ENCODE data around the gene ZNF74.
A peak's percentile ranks its signal among the peaks of the same experiment; 100 is the strongest.

Gene ZNF74

DNA sequence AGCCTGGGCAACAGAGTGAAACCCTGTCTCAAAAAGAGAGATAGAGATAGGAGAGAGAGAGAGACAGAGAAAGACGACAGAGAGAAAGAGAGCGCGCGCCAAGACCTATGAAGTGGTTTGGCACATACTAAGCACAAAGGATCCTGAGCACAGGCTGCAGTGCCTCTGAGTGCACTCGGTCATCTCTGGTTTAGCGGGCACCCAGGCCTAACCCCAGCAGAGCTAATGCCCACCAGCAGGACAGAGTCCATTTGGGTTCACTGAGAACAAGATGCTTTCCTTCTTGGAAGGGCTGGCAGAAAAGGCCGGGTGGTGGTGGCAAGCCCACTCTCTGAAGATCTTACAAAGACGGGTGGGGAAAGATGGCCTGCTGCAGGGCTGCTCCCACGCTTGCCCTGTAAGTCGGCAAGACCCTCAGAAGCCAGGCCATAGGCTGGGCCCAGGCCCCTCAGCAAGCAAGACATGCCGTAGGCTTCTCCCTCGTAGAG, 40.4 kb downstream of the ZNF74 start:
- no peak for DNase-seq

DNA sequence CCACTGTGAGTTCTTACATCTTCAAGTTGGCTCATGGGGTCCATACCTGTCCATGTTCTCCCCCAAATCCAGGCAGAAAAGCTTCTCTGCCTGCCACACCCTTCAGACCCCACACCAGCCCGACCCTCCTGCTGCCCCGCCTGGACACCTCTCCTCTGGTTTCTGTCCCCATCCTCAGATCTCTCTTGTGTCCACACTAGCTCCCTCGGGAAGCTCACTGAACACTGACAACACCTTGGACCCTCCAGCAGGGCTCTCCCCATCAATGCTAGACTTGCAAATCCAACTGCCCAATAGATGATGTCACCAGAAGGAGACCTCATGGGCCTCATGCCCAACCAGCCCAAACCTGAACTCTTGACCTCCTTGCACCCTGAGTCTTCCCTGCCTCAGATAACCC, 40.8 kb downstream of the ZNF74 start:
- DNase-seq, result no peak

DNA sequence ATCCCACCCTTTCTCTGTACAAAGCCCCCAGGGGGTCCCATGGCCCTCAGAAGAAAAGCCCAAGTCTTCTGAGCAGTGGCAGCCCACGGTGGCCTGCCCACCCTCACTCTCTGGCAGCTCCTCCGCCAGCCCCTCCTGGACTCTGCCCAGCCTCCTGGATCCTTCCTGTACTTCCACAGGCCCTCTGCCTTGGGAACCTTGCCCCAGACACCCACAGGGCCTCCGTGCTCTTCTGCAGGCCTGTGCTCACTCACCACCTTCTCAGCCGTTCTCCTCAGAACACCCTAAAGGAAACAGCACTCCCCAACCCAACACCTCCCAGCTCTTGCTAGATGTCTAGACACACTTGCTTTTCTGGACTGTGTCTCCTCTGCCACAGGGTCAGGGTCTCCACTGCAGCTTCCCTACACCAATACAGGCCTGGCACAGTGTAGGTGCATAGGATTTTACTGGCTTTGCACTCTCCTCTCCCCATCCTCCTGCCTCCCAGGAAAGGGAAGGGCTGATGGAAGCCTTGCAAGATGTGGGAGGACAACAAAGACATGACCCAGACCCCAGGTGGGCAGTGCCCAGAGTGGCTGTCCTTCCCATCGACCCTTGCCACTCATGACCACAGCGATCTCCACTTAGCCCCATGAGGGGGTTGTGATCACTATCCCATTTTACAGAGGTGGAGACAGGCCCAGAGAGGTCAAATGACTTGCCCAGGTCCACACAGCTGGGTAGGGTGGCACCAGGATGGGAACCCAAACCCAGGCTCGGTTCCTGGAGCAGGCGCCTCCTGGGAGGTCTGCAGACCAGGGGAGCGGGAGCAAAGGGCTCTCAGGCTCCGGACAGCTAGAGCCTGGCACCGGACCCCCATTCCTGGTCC, 41.7 kb downstream of the ZNF74 start:
- no peak for DNase-seq

DNA sequence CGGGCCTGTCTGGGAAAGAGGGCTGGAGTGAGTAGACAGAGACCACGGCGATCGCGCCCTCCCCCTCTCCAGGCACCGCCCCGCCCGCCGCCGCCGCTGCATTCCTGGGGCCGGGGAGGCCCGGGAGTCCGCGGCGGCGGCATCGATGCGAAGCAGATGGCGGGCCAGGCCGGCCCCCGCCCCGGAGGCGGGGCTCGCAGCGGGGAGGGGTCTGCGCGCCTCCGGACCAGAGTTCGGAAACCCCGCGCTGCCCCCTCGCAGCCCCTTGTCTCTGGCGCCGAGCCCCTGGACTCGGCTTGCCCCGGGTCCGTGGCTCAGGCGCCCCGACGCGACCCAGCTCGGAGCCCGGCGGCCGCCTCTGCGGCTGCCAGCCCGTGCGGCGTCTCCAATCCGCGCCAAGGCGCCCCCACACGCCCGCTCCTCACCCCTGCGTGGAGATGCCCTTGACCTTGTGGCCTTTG, 42.4 kb downstream of the ZNF74 start:
- DNase-seq, result peak; percentile 23

GRCh38 chr22:20436768-20437612, 43.0 kb downstream of the ZNF74 start:
- peak; percentile 34 for DNase-seq

GRCh38 chr22:20437613-20438426, 43.9 kb downstream of the ZNF74 start, which contains the start of gene SCARF2:
Gene SCARF2, minus strand, starts transcription at chr22:20437825. Its CDS starts 71 bp downstream, at chr22:20437754.
- DNase-seq, result peak; percentile 18

DNA sequence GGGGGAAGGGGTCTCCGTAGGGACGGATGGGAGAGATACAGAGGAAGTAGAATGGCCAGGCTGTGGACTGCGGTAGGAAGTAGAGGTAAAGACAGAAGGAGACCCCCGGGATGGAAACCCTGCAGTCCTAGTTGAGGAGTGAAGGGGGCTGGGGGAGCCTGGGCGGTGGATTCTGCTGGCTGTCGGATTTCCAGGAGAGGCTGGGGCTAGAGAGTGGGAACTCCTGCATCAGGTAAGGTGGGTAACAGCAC, 44.4 kb downstream of the ZNF74 start:
- DNase-seq, result no peak

- no peak for DNase-seq
Measured at GRCh38 chr22:20438678-20439492, 44.9 kb downstream of the ZNF74 start.

- no peak for DNase-seq
Measured at GRCh38 chr22:20439556-20439927, 45.6 kb downstream of the ZNF74 start.

DNA sequence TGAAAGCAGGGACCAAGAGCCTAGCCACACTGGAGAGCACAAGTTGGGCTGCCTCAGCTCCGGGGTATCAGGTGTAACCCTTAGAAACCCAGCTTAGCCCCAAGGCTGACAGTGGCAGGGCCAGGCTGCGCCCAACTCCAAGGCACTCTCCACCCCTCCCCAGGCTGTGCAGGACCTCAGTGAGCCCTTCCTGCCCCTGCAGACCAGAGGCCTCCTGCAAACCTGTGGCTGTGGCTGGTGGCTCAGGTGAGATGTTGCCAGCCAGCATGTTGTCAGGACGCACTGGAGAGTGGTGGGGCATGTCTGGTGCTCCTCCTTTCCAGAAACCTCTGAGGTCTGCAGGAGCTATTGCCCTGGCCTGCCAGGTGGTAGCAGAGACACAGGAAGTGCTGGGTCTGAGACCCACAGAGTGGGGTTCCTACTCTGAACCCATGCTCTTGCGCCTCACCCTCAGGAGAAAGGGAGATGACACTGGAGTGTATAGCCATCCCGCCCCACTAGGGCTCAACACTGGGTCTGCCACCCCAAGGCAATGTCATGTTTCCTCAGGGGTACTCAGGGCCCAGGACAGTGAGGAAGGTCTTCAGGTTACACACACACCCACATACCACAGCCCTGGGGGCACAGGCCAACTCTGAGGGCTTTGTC, 46.1 kb downstream of the ZNF74 start:
- no peak for DNase-seq

- no peak for DNase-seq
Measured at GRCh38 chr22:20440637-20441591, 47.0 kb downstream of the ZNF74 start.

- no peak for DNase-seq
Measured at GRCh38 chr22:20441631-20442484, 47.9 kb downstream of the ZNF74 start.

- no peak for DNase-seq
Measured at GRCh38 chr22:20442485-20443284, 48.7 kb downstream of the ZNF74 start.

DNA sequence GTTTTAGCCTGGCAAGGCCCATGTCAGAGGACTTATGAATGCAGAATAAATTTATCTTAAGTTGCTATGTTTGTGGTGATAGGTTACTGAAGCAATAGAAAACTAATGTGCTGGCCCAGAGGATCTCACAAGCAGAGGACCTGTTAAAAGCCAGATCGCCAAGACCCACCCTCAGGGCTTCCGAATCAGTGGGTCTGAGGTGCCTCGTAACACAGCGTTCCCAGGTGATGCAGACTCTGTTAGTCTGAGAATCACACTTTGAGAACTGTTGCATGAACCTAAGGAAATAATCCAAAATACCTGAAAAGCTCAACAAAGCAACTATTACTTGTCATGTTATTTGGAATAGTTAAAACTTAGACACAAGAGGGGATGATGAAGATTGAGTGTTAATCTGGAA, 50.4 kb downstream of the ZNF74 start:
- DNase-seq, result no peak

DNA sequence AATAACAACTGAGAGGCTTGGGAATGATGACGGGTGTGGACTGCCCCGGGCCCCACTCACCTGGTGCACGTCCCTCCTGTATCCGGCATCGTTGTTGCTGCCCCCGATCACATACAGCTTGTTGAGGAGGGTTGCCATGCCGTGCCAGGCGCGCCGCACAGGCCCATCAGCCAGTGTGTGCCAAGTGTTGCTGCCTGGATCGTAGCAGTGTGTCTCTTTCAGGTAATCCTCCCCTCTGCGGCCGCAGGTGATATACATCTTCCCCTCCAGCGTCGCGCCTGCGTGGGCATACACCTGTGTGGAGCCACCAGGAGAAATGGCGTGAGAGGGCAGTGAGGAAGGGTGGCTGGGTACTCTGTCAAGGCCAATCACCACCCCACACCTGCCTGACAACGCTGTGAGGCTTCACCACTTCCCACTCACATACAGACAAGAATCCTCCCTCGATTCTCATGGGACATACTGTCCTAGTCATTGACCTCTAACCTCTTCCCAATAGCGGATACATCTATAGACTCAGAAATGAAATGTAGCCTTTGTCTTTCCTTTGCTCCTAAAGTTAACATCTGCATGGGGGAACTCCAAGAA, 52.5 kb downstream of the ZNF74 start:
- no peak for DNase-seq

DNA sequence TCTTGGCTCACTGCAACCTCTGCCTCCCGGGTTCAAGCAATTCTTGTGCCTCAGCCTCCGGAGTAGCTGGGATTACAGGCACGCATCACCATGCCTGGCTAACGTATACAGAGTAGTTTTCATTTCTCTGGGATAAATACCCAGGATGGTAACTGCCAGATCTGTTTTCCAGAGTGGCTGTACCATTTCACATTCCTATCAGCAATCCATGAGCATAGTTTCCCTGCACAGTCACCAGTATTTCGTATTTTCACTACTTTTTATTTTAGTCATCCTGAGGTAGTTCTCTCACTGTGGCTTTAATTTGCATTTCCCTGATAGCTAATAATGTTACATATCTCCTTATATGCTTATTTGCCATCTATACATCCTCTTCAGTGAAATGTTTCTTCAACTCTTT, 54.7 kb downstream of the ZNF74 start:
- no peak for DNase-seq

DNA sequence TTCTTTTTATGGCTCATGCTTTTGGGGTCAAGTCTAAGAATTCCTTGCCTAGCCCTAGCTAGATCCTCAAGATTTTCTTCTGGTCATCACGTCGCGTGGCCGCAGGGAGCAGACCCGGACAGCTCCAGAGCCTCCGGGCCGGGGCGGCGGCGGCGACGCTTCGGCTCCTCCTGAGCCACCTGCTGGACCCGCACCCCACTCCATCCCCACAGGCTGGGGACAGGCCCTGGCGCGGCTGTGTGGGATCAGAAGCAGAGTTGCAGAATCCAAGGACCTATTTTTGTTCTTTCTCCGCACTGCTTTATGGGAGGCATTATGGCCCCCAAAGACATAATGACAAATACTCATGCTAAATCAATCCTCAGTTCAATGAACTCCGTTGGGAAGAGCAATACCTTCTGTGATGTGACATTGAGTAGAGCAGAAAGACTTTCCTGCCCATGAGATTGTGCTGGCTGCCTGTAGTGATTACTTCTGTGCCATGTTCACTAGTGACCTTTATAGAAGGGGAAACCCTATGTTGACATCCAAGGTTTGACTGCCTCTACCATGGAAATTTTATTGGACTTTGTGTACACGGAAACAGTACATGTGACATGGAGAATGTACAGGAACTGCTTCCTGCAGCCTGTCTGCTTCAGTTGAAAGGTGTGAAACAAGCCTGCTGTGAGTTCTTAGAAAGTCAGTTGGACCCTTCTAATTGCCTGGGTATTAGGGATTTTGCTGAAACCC, 56.0 kb downstream of the ZNF74 start:
- no peak for DNase-seq
